Glutamatergic neuron (in vitro differentiated cells): ENCODE data around the gene ACYP2. TPM values are rescaled to one million over a fixed set of nuclear protein-coding genes. Genes with fewer than 3 reads are reported as not detected.
A peak's percentile ranks its signal among the peaks of the same experiment; 100 is the strongest.

Source experiments
- DNase-seq: peaks from one replicate; pipeline ENCODE4 v3.0.0; 2022
- H3K27ac Mint-ChIP-seq: one replicate; pipeline ENCODE4 v1.8.0; 2020; ENCODE audit warnings: mild to moderate bottlenecking, mixed read lengths, inconsistent platforms; ENCODE audit not compliant: unreplicated experiment
- H3K27me3 Mint-ChIP-seq: one replicate; pipeline ENCODE4 v1.8.0; 2020; ENCODE audit warnings: mild to moderate bottlenecking, moderate library complexity, mixed read lengths, inconsistent platforms; ENCODE audit not compliant: unreplicated experiment
- H3K36me3 Mint-ChIP-seq: one replicate; pipeline ENCODE4 v1.8.0; 2020; ENCODE audit warnings: mild to moderate bottlenecking, mixed read lengths, inconsistent platforms; ENCODE audit not compliant: unreplicated experiment
- H3K4me1 Mint-ChIP-seq: one replicate; pipeline ENCODE4 v1.8.0; 2020; ENCODE audit warnings: mild to moderate bottlenecking, low read depth, mixed read lengths, inconsistent platforms; ENCODE audit not compliant: unreplicated experiment
- H3K4me3 Mint-ChIP-seq: one replicate; pipeline ENCODE4 v1.8.0; 2020; ENCODE audit warnings: mild to moderate bottlenecking, mixed read lengths, inconsistent platforms; ENCODE audit not compliant: unreplicated experiment
- H3K9me3 Mint-ChIP-seq: one replicate; pipeline ENCODE4 v1.8.0; 2020; ENCODE audit warnings: mild to moderate bottlenecking, moderate library complexity, mixed read lengths, inconsistent platforms; ENCODE audit not compliant: unreplicated experiment
- CTCF ChIP-seq: fragments of 200-600 bp; sonication (generic); IDR thresholded peaks from one replicate; pipeline ENCODE4 v1.5.0; 2021; ENCODE audit not compliant: partially characterized antibody, unreplicated experiment
- total RNA-seq: library from RNA; stranded (reverse); fragmentation: NEBNext Ultra II Directional; extraction: Animal tissue kit (Norgen Biotek cat#: 25700); gene quantifications from one replicate; pipeline ENCODE4 v1.2.1, GENCODE V29; 2021; ENCODE audit not compliant: unreplicated experiment

ACYP2 gene
- total RNA-seq, 1 donor from 2014 or later: 8.4 TPM

DNA sequence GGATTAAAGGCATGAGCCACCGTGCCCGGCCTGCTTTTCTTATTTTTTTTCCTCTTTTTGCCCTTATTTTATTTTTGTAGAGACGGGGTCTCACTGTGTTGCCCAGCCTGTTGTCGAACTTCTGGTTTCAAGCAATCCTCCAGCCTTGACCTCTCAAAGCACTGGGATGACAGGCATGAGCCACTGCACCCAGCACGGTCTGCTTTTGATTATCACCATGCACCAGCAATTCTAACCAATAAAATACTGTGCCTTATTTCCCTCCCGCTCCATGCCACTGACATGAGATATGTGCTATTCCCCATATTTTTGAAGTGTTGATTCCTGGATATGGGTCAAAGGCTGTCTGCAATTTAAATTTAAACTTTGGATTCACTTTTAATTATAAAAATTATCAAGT, 42.9 kb downstream of the ACYP2 start:
- TF ChIP-seq CTCF: no peak
- H3K27ac Mint-ChIP-seq: no peak overlapping the region
- no peak for DNase-seq
- peaks cover 2% of the 10 kb centered on the region for H3K9me3 Mint-ChIP-seq
- H3K4me3 Mint-ChIP-seq: no peak overlapping the region
- no peaks in the 10 kb centered on the region for H3K27me3 Mint-ChIP-seq
- peaks cover 5% of the 10 kb centered on the region for H3K36me3 Mint-ChIP-seq
- no peaks in the 10 kb centered on the region for H3K4me1 Mint-ChIP-seq

DNA sequence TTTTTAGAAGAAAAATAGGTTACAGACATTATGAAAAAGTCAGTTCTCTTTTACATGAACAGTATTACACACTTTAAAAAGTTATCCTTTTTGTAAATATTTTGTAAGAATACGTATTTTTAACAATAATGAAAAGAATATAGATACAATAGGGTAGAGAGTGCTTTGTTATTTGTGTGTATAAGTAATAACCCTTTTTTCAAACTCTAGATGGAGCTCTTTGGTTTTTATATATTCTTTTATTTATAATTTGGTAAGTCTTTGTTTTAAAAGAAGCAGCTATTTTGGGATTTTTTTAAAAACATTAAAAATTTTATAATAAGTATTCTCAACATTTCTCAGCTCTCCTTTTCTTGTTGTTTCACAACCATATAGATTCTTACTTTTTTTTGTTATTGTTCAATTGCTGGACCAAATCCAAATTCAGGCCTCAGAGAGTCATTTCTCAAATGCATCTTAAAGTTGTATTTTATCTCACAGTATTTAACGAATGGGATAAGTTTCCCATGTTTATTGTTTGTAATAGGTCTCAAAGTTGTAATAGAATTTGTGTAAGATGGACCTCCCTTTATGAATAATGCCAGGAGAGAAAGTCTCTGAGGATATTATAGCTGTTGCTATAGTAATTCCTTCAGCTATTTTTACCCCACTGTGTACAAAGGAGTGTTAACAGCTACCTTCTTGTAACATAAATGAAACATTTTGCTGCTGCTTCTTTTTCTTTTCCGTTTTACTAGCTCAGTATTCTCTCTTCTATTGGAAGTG, 46.4 kb downstream of the ACYP2 start:
- DNase-seq: no peak
- no peak overlapping the region for H3K4me3 Mint-ChIP-seq
- no peaks in the 10 kb centered on the region for H3K4me1 Mint-ChIP-seq
- peaks cover 1% of the 10 kb centered on the region for H3K9me3 Mint-ChIP-seq
- H3K27ac Mint-ChIP-seq: no peak overlapping the region
- no peaks in the 10 kb centered on the region for H3K36me3 Mint-ChIP-seq
- no peak for TF ChIP-seq CTCF
- H3K27me3 Mint-ChIP-seq: no peaks in the 10 kb centered on the region

DNA sequence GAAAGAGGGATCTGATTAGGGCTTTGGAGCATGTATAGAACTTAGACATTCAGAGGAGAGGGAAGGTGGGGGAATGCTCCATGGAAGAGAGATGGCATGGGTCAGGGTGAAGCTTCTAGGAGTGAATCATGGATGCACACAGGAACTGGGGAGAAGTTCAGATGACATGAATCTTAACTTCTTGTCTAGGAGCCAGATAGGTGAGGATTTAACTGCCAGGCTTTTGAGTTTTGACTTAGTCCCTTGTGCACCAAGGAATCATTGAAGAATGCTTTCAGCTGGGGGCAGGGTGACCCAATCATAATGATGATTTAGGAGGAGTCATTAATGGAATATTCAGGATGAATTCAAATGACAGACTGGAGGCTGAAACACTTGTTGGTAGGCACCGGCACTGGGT, 48.7 kb downstream of the ACYP2 start:
- Mint-ChIP-seq H3K4me3 (no peak overlapping the region), H3K27me3 (no peaks in the 10 kb centered on the region), H3K4me1 (no peaks in the 10 kb centered on the region), H3K36me3 (no peaks in the 10 kb centered on the region), H3K27ac (no peak overlapping the region), H3K9me3 (peaks cover 1% of the 10 kb centered on the region)
- DNase-seq: no peak
- TF ChIP-seq CTCF: no peak

DNA sequence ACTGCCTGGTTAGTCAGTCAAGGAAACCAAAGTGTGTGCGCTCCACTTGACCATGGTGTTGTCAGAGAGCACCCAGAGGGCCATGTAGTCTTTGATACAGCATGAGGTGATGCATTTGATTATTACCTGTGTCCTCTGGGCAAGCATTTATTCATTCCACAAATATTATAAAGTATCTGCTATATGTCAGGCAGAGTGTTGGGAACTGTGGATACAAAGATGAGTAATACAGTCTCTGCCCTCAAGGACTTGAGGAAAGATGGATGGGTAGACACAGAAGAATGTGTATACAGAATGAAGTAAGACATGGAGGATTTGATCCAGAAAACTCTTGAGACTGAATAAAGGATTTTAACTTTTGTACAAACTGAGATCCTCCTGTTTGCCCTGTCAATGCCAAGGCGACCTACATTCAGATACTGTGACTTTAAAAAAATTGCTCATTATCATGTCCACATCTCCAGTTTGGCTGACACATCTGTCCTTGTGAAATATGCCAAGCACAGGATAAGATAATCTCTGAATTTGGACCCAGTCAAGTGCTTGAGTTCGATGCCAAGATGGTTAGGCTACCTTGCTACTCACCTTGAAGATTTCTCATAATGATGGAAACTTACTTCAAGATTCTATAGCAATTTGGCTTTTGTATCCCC, 50.8 kb downstream of the ACYP2 start:
- no peak for TF ChIP-seq CTCF
- H3K27me3 Mint-ChIP-seq: no peaks in the 10 kb centered on the region
- H3K36me3 Mint-ChIP-seq: no peaks in the 10 kb centered on the region
- no peak overlapping the region for H3K27ac Mint-ChIP-seq
- H3K4me1 Mint-ChIP-seq: no peaks in the 10 kb centered on the region
- DNase-seq: no peak
- H3K9me3 Mint-ChIP-seq: peaks cover 1% of the 10 kb centered on the region
- H3K4me3 Mint-ChIP-seq: no peak overlapping the region

DNA sequence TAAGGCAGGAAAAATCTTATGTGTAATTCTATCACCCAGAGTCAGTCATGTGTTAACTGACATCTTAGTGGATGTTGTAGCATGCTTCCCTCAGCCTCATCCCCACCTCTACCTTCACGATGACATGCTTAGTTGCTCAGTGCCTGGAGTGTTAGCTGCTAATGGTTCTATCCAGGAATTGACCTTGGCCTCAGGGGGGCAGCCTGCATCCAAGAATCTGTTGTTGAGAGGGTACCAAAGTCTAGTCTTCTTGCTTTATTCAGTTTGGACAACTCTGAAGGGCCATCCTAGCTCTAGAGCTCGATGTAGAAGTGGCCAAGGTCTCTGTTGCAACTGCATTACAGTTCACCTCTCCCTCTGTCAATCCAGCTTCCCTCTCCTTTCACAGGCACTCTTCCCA, 61.2 kb downstream of the ACYP2 start:
- peak; percentile 71 for DNase-seq
- no peak overlapping the region for H3K27ac Mint-ChIP-seq
- peaks cover 4% of the 10 kb centered on the region for H3K27me3 Mint-ChIP-seq
- H3K4me3 Mint-ChIP-seq: no peak overlapping the region
- H3K9me3 Mint-ChIP-seq: peaks cover 4% of the 10 kb centered on the region
- no peaks in the 10 kb centered on the region for H3K4me1 Mint-ChIP-seq
- peak; percentile 11 for TF ChIP-seq CTCF
- no peaks in the 10 kb centered on the region for H3K36me3 Mint-ChIP-seq
